NB4 (cell line): ENCODE measurements around the gene VAPB.

ENCODE experiments used
- CTCF ChIP-seq: IDR thresholded peaks from one replicate; pipeline ENCODE4 v1.5.1; 2012; ENCODE audit warnings: low read depth, low read length
- MAX ChIP-seq: IDR thresholded peaks from 2 replicates; pipeline ENCODE4 v1.6.1; 2011; ENCODE audit warnings: low read depth, low read length

GRCh38 chr20:58421497-58421850, 32.4 kb downstream of the VAPB start:
- TF ChIP-seq CTCF (no peak), MAX (no peak)
